ENCODE measurements around the gene ITPR1.

Gene ITPR1

DNA sequence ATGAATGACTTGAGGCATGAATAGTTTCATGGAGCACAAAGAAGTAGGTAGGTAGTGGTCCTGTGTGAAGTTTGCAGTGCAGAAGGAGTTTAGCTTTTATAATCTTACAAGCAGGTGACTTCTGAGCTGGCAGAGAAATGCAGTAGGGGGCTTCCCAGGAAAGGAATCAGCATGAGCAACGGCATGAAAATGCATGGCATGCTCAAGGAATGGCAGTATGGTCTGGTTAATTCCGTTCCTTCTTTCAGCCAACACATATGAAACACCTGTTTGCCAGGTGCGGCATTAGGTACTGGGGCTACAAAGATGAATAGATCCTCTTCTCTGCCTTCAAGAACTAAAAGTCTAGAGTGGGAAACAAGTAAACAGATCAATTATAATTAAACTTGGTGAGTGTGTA is 348.1 kb downstream of the ITPR1 start:
- no peak for DNase-seq

DNA sequence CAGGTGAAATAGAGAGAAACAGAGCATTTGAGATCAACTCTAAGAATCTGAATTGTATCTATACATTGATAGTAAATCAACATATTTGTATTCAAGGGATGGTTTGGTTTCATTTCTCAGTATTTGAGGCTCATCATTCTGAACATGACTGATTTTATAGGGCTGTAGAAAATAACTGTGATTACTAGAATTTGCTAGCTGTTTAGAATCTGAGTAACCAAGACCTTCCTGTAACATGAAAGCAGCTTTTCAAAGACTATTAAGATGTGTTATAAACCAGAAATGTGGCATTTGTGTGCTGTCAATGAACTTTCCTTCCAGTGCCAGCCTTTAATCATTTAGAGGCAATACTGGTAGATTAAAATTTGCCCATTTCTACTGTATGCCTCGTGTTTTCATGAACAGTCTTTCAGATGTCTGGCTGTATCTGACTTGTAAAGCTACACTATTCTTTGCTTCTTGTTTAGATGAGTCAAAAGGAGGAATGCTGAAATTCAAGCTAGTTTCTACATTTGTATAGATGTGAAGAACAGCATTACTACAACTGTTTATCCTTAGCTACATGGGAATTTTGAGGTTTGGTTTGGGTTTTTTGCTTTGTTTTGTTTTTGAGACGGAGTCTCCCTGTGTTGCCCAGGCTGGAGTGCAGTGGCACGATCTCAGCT is 348.8 kb downstream of the ITPR1 start:
- DNase-seq = no peak

DNA sequence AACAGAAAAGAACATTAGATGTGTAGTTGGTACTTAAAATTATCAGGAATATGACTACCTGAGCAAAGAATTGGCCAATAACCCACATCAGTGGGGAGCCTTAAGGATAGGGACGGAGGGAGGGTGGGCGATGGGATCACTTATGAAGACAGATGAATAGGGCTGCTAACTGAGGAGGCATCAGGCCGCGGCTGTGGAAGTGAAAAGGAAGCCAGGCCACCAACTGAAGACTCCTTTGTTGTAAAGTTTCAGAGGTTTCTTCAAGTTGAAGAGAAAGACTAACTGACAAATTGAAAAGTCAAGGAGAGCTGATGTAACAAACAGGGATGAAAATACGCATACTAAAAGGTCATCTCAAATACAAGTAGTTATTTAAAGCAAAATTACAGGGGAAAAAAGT is 350.5 kb downstream of the ITPR1 start:
- no peak for DNase-seq

DNA sequence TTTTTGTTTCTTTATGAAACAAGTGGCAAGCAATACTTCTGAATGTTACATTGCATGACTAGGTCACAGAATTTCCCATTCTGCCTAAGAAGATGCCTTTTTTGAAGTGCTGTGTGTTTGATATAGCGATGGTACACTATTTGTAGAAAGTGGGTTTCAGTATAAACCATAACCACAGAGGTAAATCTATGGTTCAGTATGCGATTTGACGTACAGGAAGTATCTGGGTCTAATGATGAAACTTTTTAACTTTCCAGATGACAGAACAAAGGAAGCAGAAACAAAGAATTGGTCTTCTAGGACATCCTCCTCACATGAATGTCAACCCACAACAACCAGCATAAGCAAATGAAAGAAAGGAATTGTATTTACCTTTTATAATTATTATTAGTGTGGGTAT is 352.7 kb downstream of the ITPR1 start:
- DNase-seq = no peak

DNA sequence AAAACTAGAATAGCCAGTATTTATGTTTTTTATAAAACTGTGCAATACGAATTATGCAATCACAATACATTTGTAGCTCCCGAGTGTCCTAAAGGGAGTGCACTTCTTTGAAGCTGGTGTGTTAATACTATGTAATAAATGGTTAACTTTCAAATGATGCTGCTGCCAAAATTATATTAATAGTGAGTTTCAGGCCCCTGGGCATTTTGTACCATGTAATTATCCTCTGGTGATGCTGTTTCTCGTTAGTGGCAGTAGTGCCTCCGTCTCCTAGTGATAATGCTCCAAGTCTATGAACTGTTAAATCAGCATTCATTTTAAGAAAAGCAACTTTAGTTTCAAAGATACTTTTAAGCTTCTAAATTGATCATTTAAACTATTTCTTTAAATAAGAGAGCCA is 353.4 kb downstream of the ITPR1 start:
- DNase-seq = no peak

DNA sequence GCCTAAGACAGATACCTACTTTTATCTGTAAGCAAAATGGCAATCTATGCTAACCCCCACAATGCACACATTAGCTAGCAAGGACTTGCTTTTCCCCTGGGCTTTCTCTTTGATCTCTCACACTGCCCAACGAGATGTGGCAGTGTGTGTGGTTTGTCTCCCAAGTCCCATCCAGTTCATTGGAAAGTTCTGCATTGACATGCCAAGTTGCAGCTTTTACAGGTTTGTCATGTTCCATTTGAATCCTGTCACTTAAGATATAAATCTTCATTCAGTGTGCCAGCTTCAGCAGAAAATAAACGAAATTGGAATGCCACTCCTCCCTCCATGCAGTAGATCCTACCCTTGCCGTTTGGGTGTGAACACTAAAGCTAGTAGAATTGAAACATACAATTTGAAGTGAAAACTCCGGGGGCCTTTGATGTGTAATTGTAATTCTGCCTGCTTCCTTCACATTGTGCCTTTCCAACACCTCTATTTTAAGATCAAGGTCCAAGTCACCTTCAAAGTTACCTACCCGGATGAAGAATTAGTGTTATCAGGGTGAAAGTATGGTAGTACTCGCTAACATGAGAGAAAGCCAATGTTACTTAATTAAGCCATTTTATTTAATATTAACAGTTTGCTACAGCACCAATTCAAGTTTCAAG is 355.2 kb downstream of the ITPR1 start:
- DNase-seq = no peak

DNA sequence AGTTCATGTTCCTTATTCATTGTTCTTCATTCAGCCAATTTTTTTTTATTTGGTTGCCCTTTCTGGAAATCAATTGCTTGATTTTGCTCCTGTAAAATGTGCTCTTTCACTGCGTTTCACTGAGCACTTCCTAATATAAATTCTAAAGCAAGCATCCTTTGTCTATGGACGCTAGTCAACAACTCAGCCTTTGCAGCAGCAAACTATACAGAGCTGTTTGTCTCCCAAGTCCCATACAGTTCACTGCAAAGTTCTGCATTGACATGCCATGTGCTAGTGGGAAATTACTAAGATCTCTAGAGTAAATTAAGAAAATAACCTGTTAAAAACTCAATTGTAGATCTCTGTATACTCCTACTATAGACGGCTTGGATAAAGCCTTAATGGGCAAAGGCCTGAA is 356.0 kb downstream of the ITPR1 start:
- no peak for DNase-seq

DNA sequence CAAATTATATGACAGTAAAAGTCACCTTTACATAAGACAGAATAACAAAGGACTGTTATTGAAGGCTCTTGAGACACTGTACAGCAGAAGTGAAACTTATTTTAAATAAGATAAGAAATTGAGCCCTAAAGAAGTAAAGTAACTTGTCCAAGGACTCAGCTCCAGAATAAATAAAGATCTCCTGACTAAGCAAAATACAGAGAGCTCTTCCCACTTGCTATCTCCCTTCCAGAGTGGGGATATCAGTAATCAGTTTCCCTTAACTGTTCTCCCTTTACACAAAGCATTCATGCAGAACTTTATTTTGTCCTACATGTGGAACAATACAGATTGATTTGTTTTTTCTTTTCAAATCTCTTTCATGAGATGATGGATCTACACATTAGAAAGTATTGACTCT is 356.6 kb downstream of the ITPR1 start:
- no peak for DNase-seq

DNA sequence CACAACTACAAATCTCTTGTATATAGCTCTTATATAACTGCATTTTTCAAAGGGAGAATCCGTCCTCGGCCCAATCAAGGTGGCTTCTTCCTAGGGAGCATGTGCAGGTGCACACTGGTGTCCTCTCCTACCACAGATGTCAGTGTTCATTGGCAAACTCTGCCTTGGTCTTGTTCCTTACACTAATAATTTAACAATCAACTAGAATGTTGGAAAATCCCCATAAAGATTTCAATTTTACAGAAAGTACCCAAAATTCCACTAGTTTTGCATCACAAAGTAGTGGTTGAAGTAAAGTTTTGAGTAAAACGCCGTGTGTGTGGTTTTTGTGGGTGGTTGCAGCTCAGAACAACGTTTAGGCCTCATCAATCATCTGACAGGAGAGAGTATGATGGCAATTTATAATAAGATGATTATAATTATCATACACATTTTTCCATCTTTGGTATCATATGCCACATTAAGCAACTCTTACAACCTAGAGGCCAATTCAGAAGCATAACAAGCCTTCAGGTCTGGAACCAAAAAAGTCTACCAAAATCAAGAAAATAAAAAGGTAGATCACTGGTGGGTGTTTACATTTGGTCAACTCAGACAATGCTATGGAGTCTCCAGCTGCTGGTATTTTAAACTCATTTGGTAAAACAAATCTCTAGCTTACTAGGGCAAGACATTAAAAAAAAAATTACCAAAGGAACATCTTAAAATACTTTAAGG is 357.2 kb downstream of the ITPR1 start:
- peak; percentile 59 for DNase-seq

DNA sequence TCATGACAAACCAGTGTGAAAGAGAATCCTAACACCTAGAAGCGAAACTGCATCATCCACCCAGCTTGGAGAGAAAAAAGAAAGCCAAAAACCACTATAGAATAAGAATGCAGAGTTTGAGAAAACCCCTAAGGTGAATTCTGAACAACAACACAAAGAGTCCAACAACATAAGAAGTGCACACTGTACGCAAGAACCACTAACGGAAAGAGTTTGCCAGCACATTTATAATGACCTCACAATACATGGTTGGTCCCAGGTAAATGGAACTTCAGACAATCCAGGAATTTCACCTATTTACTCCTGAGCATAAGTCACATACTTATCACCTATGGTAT is 357.7 kb downstream of the ITPR1 start:
- peak; percentile 23 for DNase-seq

DNA sequence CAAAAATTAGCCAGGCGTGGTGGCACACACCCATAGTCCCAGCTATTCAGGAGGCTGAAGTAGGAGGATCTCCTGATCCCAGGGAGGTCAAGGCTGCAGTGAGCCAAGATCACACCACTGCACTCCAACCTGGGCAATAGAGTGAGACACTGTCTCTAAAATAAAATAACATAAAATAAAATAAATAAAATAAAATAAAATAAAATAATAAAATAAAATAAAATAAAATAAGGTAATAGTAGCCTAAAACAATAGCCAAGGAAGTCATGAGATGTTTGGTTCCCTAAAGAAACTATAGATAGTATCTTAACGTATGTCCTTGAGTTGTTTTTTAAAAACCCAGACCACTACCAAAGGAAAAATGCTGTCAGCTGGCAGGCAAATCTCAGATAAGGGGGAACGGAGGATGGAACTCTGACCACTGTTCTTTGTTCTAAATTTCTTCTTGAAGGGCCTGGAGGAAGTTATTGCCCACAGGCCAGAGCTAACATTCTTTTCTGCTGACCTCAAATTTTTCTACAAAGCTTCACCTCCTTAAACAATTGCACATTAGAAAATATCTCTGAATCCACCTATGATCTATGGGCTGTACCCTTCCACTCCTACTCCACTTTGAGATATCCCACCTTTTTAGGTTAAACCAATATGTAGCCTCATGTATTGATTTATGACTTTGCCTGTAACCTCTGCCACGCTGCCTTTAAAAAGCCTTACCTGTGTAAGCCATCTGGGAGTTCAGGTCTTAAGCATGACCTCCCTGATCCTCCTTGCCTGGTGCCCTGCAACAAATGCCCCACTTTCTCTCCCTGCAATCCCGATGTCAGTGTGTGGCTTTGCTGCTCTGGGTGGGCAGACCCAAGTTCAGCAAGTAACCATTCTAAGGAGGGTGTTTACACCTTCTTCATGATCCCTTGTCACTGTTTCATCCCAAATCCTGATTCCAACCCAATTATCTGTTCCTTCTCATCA is 359.9 kb downstream of the ITPR1 start:
- no peak for DNase-seq

DNA sequence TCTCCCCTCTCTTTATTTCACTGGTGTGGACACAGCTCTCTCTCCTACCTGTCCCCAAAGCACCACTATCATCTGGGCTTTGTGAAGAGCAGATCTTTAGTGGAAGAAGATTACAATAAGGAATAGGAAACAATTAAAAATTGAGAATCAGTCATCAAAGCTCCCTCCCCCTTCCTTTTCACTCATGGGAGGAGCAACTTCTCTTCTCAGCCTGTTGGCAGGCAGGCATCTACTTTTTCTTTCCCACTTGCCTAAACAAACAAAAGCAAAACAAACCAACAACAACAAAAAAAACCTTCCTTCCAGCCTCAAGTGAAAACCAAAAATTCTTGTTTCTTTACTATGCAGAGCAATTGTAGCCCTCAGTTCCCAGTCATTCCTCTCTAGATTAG is 360.6 kb downstream of the ITPR1 start:
- no peak for DNase-seq

DNA sequence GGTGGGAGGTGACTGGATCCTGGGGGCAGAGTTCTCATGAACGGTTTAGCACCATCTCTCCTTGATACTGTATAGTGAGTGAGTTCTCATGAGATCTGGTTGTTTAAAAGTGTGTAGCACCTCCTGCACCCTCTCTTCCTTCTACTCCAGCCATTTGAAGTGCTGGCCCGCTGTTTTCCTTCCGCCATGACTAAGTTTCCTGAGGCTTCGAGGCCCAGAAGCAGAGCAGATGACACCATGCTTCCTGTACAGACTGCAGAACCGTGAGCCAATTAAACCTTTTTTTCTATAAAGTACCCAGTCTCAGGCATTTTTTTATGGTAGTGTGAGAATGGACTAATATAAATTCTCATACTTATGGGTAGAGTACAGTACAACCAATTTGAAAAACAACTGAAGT is 362.5 kb downstream of the ITPR1 start:
- DNase-seq = no peak

DNA sequence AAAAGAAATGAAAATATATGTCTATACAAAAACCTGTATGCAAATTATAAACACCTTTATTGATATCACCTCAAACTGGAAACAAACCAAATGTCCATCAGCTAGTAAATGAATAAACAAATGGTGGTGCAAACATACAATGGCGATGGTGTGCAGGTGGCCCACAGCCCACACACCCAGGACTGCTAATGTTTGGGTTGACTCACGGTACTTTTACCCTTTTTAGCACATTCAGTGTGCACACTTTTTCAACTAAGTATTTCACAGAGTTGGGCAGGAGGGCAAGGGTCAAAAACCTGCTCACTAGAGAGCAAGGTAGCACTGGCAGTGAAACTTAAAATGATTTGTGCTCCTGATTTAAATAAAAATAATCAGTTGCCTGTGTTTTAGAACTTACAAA is 363.0 kb downstream of the ITPR1 start:
- DNase-seq = no peak

DNA sequence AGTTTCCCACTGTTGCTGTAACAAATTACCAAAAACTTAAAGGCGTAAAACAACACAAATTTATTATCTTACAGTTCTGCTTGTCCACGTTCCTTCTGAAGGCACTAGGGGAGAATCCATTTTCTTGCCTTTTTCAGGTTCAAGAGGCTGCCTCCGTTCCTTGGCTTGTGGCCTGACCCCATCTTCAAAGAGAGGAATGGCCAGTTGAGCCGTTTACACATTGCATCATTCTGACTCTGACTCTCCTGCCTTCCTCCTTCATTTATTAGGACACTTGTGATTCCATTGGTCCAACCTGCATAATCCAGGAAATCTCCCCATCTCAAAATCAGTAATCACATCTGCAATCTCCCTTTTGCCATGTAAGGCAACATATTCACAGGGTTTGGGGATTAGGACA is 363.4 kb downstream of the ITPR1 start:
- DNase-seq = no peak

DNA sequence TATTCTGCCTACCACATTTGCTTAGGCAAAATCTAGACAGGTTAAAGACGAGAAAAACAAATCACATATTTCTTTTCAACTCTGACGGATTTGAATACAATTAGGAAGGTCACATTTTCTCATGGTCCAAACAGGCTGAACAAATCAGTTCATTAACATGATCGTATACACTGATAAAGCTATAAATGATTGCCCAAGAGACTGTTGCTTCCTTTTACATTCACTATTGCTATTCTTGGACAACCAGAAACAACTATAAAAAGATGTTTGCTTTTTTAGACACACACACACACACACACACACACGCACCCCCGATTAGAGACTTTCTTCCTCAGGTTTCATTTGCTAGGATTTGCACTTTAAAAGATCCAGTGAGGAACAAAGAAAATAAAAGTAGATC is 363.8 kb downstream of the ITPR1 start:
- no peak for DNase-seq

DNA sequence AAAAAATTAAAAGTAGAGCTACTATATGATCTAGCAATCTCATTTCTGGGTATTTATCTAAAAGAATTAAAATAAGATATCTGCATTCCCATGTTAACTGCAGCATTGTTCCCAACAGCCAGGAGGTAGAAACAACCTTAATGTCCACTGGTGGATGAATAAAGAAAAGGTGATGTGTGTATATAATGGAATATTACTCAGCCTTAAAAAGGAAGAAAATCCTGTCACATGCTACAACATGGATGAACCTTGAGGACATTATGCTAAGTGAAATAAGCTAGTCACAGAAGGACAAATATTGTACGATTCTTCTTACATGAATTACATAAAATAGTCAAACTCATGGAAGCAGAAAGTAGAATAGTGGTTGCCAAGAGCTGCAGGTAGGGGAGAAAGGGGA is 366.6 kb downstream of the ITPR1 start:
- no peak for DNase-seq

DNA sequence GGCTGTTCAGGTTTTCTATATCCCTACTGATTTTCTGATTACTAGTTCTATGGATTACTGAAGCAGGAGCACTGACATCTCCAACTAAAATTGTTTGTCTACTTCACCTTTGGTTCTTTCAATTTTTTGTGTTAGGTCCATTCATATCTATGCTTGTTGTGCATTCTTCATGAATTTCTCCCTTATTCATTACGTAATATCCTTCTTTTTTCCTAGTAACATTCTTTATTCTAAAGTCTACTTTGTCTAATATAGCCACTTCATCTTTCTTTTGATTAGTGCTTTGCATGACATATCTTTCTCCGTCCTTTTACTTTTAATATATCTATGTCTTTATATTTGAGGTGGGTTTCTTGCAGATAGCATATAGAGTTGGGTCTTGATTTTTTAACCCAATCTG is 369.8 kb downstream of the ITPR1 start:
- no peak for DNase-seq

DNA sequence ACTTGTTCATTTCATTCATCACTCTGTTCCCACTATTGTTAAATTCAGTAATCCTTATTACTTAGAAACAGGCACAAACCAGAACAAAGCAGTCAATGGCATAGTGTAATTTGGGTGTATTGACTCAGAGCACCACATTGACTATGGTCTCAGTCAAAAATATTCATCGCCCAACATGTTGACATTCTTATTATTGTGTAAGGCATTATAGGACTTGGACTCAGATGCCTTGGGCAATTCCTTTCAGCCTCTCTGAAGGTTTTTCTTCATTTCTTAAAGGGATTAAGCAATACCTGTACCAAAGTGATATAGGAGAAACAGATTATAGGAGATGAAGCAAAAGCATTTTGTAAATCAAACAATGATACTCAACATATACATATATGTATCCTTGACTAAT is 371.4 kb downstream of the ITPR1 start:
- no peak for DNase-seq

DNA sequence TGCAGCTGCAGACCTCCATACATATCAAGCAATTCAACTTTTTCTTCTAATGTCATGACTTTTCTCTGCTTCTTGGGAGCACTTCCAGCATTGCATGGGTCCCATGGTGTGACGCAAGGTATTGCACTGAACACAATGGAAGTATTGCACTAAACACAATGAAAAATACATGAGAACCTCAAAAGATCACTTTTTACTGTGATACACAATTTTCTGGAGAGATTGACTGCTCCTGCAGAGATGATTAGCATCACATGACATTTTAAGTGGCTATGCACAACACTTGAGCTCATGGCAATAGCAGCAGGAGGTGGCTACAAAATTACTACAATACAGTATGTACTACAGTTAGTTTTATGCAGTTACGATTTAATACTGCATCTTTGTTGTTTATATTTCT is 372.6 kb downstream of the ITPR1 start:
- no peak for DNase-seq

DNA sequence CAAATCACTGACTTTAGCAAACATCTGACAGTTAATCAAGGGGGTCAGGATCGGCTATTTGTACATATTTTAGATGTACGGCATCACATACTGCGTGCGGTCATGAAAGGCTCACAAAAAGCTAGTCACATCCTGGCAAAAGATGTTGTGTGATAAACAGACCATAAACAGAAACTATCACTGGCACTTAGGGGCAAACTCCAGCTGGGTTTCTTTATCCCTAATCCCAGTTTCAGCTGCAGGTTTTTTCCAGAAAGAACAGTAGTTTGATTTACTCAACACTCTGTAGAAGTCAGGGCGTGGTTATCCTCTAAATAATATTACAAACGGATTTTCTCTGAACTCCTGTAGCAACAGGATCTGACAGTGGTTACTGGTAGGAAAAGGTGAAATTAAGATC is 373.7 kb downstream of the ITPR1 start:
- DNase-seq = no peak

DNA sequence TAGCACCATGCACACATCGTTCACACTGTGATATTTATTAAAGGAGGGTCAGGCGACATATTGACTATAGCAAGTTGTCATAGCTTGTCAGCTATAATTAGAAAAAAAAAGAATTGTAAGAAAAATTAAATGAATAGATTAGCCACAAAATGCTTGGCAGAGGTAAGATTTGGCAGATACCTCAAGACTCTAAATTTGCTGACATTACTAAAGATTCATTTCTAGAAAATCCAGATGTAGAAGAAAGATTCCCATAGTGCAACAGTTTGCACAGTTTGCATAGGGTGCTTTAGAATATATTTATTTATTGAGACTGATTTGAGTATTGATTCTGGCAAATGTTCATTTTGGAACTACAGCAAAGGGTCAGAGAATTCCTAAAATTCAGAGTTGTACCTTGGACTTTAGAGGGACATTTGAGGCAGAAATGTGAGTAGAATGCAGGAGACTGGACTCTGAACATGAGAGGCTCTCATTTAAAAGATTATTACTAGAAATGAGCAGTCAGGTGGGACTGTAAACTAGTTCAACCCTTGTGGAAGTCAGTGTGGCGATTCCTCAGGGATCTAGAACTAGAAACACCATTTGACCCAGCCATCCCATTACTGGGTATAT is 384.1 kb downstream of the ITPR1 start:
- DNase-seq = no peak

DNA sequence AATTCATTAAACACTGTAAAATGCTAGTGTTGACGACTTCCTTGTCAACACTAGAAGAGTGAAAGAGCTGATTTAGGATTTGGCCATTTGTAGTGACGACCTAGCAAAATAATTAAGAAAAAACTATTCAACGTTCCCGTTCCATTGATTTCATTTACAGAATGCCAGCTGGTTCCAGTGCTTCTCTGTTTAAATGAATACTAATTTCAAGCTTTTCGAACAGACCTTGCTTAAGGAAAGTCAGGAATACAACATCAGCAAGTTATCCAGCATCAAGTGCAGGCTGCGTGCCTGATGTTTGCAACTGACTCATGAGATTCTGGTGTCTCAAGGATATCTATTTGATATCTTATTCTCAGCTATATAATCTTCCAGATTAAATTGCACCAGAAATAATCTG is 387.7 kb downstream of the ITPR1 start:
- no peak for DNase-seq

Measured in activated naive CD4-positive, alpha-beta T cell treated with anti-CD3 and anti-CD28 coated beads, Interleukin-2, amount 50 U/mL, for 16 hours (primary cell).